NCI-H2196 treated with DMSO at 0.1 percent for 48 hours (cell line): Measurements from ENCODE around the gene NDUFB11.

ENCODE experiments used
- DNase-seq: peaks from one replicate; lab custom pipeline; 2025; ENCODE audit not compliant: unreplicated experiment; lab: John Stamatoyannopoulos, UW

NDUFB11 gene

DNA sequence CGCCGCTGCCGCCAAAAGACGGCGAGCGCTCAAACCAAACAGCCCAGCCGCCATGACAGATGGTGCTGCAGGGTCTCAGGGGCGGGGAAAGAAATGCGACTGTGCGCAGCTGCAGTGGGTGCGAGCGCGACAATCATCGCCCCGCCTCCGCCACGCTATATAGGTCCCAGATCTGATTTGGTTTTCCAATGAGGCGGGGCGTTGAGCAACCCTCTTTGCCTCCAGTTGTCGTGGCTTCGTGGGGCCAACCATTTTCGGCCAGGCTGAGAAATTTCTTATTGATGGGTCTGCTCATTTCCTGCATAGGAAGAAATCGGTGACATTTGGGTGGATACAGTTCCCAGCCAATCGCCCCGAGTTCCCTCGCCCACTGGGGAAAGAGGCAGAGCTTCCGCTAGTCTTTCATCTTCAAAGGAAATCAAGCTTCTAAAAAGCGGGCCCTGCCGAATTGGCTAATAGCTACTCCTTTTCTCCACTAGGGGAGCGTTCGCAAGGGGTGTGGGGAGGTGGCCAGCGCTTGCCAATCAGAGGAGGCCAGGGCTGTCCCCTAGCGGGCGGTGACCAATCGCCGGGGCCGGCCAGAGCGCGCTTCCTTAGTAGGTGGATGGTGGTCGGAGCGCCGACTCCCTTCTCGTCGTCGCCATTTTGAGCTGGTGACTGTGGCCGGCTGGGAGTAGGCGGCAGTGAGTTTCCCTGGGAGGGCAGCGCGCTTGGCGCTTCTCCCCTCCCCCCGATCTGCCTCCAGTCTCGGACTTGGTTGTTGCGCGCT, at the start of gene NDUFB11, which contains the start of gene RBM10:
Gene NDUFB11, minus strand, starts transcription at position 77 of the 769 bp plus-strand sequence. Its CDS starts 23 bp downstream, at position 54.
Gene RBM10, plus strand, starts transcription at position 596 of the 769 bp plus-strand sequence. CDS start 2,261 bp downstream, outside the sequence.
- peak; percentile 73 for DNase-seq

DNA sequence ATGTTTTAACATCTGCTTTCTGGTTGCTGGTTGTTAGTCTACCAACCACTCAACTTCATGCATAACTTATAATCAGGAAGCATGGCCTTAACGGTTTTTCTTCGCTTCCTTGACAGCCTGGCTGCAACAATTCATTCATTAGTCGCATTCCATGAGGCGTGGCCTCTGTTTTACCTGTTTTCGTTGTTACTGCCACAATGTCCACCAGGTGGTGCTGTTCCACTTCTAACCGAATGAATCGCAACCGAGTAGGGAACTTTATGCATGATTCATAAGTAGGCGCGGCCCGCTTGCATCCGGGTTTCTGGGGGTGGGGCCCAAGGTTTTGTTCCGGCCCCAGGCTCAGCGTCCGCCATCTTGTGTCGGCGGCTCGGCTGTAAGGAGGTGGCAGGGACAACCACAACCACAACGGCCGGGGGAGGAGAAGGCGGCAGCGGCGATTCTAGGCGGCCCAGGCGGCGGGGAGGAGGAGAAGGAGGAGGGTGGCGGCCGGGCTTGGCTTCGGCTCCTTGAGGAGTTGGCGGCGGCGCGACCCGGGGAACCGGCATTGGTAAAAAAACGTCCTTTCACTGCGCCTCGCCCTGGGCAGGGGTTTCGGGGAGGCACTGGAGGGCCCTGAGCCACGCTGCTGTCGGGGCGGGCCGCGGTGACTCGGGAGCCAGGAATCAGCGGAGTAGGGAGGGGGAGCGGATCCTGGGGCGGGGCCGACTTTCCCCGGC, 49.1 kb upstream of the NDUFB11 start, which contains the start of gene UBA1:
Gene UBA1, plus strand, starts transcription at position 355 of the 719 bp plus-strand sequence. CDS start 4,974 bp downstream, outside the sequence.
- DNase-seq, result peak; percentile 78

DNA sequence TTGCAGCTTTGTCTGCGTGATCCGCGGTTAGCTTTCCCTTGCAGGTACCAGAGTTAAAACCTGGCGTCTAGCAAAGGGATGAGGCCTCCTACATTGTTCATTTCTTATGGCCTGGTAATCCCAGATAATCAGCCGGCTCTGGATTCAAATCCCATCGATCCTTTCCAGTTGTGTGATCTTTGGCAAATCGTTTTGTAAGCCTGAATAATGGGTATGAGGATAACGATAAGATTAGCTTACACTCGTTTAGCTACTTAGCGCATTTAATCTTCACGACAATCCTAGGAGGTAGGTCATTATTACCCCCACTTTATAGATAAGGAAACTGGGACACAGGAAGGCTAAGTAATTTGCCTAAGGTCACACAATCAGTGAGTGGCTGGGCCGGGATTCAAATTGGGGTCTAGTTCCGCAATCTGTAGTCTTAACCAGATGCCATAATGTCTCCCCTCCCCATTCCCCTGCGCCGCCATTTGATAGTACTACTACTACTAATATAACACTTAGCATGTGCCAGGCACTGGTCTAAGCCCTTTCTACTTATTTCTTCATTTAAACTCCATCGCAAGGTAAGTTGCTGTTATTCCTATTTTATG, 47.4 kb upstream of the NDUFB11 start:
- no peak for DNase-seq

DNA sequence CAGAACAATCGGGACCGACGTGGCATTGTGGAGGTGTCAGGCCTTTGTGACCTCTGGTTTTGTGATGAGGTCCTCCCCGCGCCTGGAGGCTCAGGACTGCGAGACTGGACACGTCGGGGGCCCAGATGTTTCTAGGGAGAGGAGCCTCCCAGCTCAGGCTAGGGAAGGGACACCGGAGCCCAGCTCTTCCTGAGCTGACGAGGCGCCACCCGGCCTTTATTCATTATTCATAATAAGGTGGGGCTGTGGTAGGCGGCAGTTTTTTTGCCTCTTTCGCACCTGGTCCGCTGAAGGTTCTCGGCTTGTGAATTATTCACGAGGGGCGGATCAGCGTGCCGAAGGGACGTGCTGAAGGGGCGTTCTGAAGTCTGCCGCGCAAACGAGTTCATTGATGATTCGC, 46.8 kb upstream of the NDUFB11 start:
- DNase-seq, result no peak

DNA sequence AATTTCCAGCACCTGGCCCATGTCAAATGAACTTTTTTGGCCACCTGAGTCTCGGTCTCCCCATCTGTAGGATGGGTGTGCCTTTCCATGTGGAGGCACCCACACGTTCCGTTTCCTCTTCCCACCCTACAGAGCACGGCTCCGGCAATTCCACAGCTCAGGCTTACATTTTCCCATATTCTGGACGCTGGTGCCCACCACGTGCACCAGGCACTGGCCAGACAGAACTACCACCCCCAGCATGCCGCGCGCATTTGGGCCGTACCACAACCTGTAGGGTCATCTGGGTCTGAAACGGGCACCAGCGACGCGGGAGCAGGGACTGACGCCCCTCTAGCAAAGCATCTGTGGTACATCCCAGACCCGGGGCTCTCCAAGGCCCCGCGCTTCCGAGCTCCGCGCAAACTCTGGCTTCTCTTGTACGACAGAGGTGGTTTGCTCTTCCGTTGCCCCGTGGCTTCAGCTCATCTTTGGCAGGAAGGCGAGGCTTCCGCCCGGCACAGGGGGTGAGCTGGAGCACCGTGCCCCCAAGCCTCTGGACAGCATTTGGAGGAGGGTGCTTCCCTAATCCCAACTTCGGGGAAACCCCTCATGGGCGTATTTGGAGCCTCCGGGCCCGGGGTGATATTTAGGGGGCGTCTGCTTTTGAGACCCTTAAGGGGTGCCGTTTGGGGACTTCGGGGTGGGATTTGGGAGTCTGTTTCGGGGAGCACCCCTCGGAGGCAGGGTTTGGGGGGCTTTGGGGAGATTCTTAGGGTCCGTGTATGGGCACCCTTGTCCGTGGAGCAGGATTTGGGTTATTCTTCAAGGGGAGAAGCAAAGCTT, 46.2 kb upstream of the NDUFB11 start:
- peak; percentile 74 for DNase-seq

DNA sequence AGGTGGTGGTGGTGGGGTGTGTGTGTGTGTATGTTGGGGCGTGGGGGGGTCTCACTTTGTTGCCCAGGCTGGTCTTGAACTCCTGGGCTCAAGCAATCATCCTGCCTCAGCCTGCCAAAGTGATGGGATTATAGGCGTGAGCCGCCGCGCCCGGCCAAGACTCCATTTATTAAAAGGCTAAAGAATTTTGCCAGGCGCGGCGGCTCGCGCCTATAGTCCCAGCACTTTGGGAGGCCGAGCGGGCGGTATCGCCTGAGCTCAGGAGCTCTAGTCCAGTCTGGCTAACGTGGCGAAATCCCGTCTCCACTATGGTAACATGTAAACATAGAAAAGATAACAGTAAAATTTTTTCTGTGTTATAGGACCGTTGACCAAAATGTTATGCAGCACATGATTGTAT, 45.4 kb upstream of the NDUFB11 start:
- no peak for DNase-seq

DNA sequence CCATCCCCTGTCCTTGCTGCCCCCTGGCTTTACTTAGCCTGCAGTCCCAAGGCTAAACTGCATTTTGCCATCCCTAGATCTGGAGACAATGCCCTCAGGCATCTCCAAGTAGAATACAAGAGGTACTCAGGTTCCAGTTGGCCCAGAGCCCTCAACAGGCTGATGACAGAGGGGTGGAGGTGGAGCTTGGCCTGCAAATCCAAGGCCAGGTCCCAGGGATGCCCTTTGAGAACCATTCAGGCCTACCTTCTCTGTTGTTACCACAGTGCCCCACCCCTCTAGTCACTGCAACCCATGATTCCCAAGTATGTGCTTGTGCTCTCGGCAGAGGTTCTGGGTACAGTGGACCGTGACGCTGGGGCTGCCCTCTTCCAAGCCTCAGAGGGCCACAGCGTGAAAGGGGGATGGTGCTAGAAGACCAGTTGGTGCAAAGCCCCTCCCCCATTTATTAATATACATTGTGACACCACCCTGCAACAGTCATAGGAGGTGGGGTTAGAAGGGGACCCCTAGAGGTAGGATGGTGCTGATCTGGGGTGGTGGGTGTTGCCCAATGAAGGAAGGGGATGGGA, 42.7 kb upstream of the NDUFB11 start:
- peak; percentile 15 for DNase-seq

DNA sequence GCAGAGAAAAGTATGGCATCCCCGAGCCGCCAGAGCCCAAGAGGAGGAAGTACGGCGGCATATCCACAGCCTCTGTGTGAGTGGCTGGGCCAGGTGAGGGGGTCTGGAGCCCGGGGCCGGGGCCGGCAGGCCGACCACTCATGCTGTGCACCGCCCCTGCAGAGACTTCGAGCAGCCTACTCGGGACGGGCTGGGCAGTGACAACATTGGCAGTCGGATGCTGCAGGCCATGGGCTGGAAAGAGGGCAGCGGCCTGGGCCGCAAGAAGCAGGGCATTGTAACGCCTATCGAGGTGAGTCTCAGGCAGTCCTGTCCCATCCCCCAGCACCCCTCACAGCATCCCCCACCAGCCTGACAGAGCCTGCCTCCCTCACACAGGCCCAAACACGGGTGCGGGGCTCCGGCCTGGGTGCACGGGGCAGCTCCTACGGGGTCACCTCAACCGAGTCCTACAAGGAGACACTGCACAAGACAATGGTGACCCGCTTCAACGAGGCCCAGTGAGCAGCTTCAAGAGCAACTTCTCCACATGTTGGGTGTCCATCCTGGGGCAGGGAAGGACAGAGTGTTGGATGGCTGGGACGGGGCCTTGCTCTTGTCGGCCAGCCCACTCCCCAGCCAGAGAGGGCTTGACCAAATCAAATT, 41.7 kb upstream of the NDUFB11 start:
- DNase-seq, result no peak

DNA sequence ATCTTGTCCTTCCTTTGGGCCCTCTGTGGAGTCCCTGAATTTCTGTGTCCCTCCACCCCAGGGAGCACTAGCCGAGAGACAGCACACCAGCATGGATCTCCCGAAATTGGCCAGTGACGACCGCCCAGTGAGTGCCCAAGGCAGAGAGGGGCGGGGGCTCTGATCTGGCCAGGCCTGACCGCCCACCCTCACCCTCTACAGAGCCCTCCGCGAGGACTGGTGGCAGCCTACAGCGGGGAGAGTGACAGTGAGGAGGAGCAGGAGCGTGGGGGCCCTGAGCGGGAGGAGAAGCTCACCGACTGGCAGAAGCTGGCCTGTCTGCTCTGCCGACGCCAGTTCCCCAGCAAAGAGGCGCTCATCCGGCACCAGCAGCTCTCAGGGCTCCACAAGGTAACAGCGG, 40.7 kb upstream of the NDUFB11 start:
- no peak for DNase-seq

DNA sequence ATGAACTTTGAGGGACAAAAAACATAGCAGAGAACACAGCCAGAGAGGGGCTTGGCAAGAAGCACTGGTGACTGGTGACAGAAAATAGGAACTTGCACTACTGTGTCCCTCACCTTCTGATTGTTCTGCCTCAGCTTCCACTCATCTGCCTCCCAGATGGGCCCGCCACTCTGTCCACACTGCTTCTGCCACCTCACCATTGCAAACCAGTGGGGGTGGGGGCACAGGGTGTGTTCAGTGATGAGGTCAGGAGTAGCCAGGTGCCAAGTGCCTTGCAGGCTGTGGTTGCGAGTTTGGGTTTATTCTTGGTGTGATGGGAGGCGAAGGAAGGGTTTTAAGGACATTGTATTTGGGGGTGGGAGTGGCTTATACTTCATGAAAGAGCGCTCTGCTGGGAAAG, 40.0 kb upstream of the NDUFB11 start:
- no peak for DNase-seq

DNA sequence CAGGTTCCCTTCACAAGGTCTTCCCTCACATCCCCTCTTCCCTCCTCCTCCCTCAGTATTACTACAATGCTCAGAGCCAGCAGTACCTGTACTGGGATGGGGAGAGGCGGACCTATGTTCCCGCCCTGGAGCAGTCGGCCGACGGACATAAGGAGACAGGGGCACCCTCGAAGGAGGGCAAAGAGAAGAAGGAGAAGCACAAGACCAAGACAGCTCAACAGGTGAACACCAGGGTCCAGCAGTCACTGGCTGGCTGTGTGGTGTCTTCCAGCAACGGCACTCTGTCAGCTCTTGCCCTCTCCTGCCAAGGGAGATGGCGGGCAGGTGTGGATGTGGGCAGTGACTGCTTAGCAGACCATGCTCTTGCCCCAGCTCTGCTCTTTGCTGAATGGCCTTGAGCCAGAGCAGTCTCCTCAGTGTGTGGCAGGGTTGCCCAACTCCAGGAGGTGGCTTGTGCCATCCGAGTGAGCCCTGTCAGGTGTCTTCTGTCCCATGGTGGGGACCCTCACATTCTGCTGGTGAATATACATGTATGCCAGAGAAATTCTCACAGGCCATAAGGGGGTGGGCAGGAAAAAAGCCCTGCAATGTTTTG, 37.7 kb upstream of the NDUFB11 start:
- DNase-seq, result no peak

DNA sequence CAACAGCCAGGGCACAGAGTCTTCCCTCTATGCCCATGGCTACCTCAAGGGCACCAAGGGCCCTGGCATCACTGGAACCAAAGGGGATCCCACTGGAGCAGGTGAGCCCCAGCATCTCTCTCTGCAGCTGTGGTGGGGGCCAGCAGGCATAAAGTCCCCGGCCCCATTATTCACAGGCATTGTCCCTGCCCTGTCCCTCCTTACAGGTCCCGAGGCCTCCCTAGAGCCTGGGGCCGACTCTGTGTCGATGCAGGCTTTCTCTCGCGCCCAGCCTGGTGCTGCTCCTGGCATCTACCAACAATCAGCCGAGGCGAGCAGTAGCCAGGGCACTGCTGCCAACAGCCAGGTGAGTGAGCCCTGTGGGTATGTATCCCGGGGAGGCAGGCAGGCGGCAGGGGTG, 36.8 kb upstream of the NDUFB11 start:
- DNase-seq, result no peak

DNA sequence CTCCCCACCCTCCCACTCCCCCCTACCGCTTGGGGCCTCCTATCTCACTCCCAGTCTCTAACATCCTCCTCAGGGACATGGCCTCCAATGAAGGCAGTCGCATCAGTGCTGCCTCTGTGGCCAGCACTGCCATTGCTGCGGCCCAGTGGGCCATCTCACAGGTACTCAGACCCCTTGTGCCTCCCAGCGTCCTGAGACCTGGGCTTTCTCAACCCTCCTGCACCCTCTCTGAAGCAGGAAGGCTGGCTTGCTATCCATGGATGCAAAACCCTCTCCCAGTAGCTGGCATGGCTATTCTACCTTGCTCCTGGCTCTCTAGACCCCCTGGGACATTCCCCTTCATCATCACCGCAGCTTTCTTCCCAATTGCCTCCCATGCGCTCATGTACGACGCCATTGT, 35.8 kb upstream of the NDUFB11 start:
- no peak for DNase-seq

DNA sequence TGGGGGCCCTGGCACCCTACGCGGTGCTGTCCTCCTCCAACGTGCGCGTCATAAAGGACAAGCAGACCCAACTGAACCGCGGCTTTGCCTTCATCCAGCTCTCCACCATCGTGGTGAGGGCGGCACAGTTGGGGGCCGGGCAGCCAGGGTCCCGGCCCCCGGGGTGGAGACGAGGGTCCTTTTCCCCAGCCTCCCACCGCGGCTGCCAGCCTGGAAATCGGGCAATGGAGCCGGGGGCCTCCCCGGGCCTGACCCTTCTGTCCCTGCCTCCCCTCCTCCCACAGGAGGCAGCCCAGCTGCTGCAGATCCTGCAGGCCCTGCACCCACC, 35.4 kb upstream of the NDUFB11 start:
- DNase-seq, result no peak

DNA sequence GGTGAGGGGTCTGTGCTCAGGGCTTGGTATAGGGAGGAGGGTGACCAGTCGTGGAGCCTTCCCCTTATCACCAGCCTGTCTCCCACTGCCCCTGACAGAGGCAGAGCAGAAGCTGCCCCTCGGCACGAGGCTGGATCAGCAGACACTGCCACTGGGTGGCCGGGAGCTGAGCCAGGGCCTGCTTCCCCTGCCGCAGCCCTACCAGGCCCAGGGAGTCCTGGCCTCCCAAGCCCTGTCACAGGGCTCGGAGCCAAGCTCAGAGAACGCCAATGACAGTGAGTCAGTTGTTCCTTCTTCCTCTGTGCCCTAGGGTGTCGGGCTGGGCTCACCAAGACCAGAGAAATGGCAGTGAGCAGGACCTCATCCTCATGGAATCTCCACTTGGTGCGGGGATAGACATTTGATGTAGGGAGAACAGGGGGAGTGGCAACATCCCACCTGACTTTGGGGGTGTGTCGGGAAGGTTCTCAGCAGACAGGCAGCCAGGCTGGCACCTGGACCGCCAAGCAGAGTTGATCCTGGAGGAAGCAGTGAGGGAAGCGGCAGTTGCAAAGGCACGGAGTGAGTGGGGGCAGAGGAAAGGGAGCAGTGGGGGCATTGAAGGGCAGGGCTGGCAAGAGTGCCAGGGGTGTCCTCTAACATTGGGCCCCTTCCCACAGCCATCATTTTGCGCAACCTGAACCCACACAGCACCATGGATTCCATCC, 34.9 kb upstream of the NDUFB11 start:
- no peak for DNase-seq

DNA sequence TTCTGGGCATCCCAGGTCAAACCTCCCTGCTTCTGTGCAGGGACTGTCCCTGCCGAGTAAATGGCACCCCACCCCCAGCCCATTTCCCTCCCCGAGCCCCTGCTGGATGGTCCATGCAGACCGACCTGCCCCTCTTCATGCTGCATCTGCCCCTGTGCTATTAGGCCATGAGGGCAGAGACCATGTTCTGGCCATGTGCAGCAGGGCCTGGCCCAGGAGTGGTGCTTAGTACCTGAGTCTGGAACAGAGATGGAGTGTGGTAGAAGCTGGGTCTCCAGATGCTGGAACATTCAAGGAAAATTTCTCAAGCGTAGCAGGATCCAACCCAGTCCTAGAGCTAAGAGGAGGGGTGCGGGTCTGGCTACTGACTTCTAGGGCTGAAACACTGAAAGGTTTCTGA, 33.8 kb upstream of the NDUFB11 start:
- no peak for DNase-seq

DNA sequence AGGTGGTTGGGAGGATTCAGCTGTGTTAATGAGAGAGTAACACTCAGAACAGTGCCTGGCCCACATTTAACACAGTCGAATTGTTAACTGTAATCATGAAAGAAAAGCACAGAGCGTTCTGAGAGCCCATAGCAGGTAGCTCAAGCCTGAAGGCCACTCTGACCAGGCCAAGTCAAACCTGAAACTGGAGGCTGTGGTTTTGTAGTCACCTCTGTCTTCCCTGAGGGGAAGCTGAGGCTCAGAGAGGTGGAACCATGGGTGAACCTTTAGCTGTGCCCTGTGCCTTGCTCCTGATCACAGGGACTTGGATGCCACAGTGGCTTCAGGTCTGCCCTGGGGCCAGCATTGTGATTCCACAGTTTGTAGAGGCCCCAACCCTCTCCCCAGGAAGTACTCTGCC, 32.6 kb upstream of the NDUFB11 start:
- DNase-seq, result no peak

DNA sequence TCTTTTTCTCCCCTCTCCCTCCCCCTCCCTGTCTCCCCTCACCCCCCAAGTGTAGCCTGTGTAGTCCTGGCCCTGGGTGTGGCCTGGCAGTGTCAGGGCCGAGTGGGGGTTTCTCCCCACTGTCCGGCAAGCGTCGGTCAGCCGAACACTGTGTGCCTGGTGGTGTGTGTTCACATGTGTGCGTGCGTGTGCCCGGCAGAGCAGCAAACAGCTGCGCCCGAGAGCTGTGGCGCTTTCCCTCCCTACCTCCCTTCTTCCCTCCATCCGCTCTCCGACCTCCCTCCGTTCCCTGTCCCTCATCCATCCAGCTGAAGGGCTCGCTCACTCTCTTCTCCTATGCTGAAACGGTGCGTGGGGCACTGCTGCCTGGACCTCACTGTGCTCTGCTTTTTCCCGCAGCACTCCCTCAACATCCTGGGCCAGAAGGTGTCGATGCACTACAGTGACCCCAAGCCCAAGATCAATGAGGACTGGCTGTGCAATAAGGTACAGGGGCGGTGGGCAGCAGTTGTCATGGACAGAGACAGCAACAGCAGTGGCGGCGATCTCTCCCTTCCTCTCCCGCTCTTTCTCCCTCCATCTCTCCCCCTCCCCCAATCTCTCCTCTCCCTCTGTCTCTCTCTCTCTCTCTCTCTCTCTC, 31.7 kb upstream of the NDUFB11 start:
- DNase-seq, result no peak

DNA sequence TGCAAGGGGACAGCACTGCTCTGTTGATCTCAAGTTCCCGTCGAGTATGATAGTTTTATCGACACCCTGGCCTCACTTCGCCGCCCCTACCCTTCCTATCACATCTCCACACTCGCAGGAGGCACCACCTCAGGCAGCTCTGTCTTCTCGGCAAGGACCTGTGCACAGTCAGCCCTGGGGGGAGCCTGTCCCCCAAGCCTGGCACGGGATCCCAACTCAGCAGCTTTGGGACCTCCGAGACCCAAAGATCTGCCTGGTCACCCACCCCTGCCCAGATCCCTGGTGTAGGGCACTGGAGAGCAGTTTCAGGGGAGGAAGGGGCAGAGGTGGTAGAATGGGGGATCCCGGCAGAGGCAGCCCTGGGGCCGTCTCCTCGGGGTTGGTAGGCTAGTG, 31.1 kb upstream of the NDUFB11 start:
- DNase-seq, result no peak
